ENCODE results near the gene FYCO1. TPM values are rescaled to one million over a fixed set of nuclear protein-coding genes. Genes with fewer than 3 reads are reported as not detected.

Gene FYCO1
- total and polyA plus RNA-seq, 9 of the 15 experiments (the other 6 are each of a cell fraction or from before 2014, with no cell fraction given): 2.1 to 13.8 (median 7.4) TPM

DNA sequence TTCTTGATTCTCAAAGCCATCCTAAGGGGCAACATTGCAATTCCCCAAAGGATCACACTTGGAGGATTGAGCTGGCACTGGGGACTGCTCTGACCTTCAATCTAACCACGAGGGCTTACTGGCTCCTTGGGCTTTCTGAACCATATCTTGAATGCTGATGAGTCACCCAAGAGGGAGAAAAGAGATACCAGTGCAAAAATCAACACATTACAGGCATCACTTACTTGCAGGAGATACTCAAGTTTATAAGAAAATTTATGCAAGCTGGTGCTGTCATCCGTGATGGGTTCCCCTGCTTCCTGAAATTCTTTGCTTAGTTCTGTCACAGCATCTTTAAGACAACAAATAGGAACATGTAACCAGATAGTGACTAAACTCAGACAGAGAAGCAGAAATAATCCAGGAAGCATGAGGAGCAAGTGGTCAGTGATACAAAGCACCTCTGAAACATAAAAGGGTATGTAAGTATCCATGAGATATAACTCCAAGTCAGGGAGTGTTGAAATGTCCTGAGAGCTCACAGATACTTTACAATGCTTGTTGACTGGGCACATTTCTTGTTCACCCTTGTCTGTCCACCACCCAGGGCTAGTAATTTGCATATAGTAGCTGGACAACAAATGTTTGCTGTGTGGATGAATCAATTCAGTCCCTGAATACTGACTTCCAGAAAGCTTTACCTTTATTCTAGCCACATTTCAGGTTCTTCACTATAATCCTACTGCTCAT lies 14.1 kb downstream of the FYCO1 start (continued):
- TF ChIP-seq ADNP (tag; IDR thresholded peaks at IDR 0.05): no peak
- TF ChIP-seq KDM4B (IDR thresholded peaks at IDR 0.05; ENCODE audit: borderline replicate concordance in 2 of 2, low read depth in 1 of 2): no peak
- TF ChIP-seq ESRRA (IDR thresholded peaks at IDR 0.05; ENCODE audit: borderline replicate concordance, low read depth): no peak
- TF ChIP-seq MCM7 (IDR thresholded peaks at IDR 0.05): no peak
- no peak for TF ChIP-seq PTTG1 (tag; IDR thresholded peaks at IDR 0.05; ENCODE audit: low read depth)
- no peak for TF ChIP-seq DACH1 (IDR thresholded peaks at IDR 0.05; ENCODE audit: partially characterized antibody)
- no peak for TF ChIP-seq NFIC (IDR thresholded peaks at IDR 0.05)
- no peak for TF ChIP-seq ZNF507 (tag; conservative IDR thresholded peaks at IDR 0.05)
- no peak for TF ChIP-seq POLR2H (tag; IDR thresholded peaks at IDR 0.05; ENCODE audit: low read depth)
- TF ChIP-seq HEY1 (CRISPR knock-in tag; IDR thresholded peaks at IDR 0.05; ENCODE audit: borderline replicate concordance): no peak
- no peak for TF ChIP-seq ZNF274 (IDR thresholded peaks at IDR 0.05; ENCODE audit: borderline replicate concordance, low read depth, low read length)
- no peak for TF ChIP-seq CEBPG (CRISPR knock-in tag; IDR thresholded peaks at IDR 0.05)
- TF ChIP-seq CEBPG (tag; conservative IDR thresholded peaks at IDR 0.05 in 1 of 2, IDR thresholded peaks at IDR 0.05 in 1 of 2): no peak
- peak; percentile 86 for TF ChIP-seq ATF3 (IDR thresholded peaks at IDR 0.05)
- no peak; the same call in 1 of the 2 replicates for TF ChIP-seq ATF3 (CRISPR knock-in tag; conservative IDR thresholded peaks at IDR 0.05)
- TF ChIP-seq COPS2 (conservative IDR thresholded peaks at IDR 0.05): no peak
- TF ChIP-seq ZNF695 (CRISPR knock-in tag; IDR thresholded peaks at IDR 0.05): no peak
- TF ChIP-seq, protein P1, sequence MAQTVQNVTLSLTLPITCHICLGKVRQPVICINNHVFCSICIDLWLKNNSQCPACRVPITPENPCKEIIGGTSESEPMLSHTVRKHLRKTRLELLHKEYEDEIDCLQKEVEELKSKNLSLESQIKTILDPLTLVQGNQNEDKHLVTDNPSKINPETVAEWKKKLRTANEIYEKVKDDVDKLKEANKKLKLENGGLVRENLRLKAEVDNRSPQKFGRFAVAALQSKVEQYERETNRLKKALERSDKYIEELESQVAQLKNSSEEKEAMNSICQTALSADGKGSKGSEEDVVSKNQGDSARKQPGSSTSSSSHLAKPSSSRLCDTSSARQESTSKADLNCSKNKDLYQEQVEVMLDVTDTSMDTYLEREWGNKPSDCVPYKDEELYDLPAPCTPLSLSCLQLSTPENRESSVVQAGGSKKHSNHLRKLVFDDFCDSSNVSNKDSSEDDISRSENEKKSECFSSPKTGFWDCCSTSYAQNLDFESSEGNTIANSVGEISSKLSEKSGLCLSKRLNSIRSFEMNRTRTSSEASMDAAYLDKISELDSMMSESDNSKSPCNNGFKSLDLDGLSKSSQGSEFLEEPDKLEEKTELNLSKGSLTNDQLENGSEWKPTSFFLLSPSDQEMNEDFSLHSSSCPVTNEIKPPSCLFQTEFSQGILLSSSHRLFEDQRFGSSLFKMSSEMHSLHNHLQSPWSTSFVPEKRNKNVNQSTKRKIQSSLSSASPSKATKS (CRISPR knock-in tag; IDR thresholded peaks at IDR 0.05): no peak
- TF ChIP-seq ZFP91 (CRISPR knock-in tag; IDR thresholded peaks at IDR 0.05): no peak
- TF ChIP-seq SNRNP70 (optimal IDR thresholded peaks at IDR 0.05; ENCODE audit: low read depth, low read length): no peak

Measured in K562 (cell line).